Left ventricle myocardium superior (tissue), 1 donor: Measurements from ENCODE around the gene CCBE1. TPM values are rescaled to one million over a fixed set of nuclear protein-coding genes. Genes with fewer than 3 reads are reported as not detected.
"Not testable (repeated sequence)": the region's sequence is repeated elsewhere in the genome, so short reads cannot be mapped to it uniquely, and the experiment has no call there.

Experiments used
- ATAC-seq: fragments of 200-7000 bp; cut with Tn5 transposase; one replicate; pipeline ENCODE4 v1.9.1; 2020; ENCODE audit warnings: mild to moderate bottlenecking, moderate library complexity
- DNase-seq: peaks from one replicate; pipeline ENCODE4 v3.0.0-alpha.2; 2020
- intact Hi-C: fragments of 100-400 bp; cut with micrococcal nuclease; formaldehyde crosslinking; loops from one replicate; pipeline ENCODE4 v1.11.0; 2022
- long read RNA-seq: library from polyadenylated mRNA; unstranded; transcript quantifications from one replicate; pipeline ENCODE4 v2.0.0, GENCODE V29; 2021
- total RNA-seq: library from RNA; stranded (reverse); fragmentation: NEBNext Ultra II Directional; extraction: Animal tissue kit (Norgen Biotek cat#: 25700); gene quantifications from one replicate; pipeline ENCODE4 v1.2.1, GENCODE V29; 2021
- donor health status: DM: no; HTN: yes; CAD: no; lungs with severe emphysema.

Gene CCBE1
- total RNA-seq = 0.92 TPM
- long read RNA-seq, full-length matches to known transcripts = 1 of 1 reads
- long read RNA-seq, partial matches to known transcripts = 0 of 1 reads
- long read RNA-seq, other reads (novel, unspliced or antisense) = 0 of 1 reads

GRCh38 chr18:59697236-59697932 lies at the start of gene CCBE1:
CCBE1 (minus strand) TSS chr18:59697423.
- DNase-seq (peak; percentile 86), ATAC-seq (peak; percentile 94)
- intact Hi-C loops = no loop called here

- ATAC-seq (no peak), DNase-seq (no peak)
- intact Hi-C loops = no loop called here
Measured at GRCh38 chr18:59744271-59744721, 47.1 kb upstream of the CCBE1 start.

GRCh38 chr18:59743566-59743965 lies 46.3 kb upstream of the CCBE1 start:
- DNase-seq (no peak), ATAC-seq (no peak)
- intact Hi-C loops = no loop called here

- DNase-seq = peak; percentile 29
- intact Hi-C loops = no loop called here
- peak; percentile 98 for ATAC-seq
Measured at GRCh38 chr18:59742325-59743111, 45.3 kb upstream of the CCBE1 start.

GRCh38 chr18:59740141-59740540 lies 42.9 kb upstream of the CCBE1 start:
- DNase-seq = no peak
- intact Hi-C loops = no loop called here
- no peak for ATAC-seq

GRCh38 chr18:59737776-59738300 lies 40.6 kb upstream of the CCBE1 start:
- no peak for DNase-seq
- intact Hi-C loops = no loop called here
- no peak for ATAC-seq

GRCh38 chr18:59737335-59737734 lies 40.1 kb upstream of the CCBE1 start:
- DNase-seq, ATAC-seq, intact Hi-C loops: not testable (repeated sequence)

- ATAC-seq (no peak), DNase-seq (no peak)
- intact Hi-C loops = no loop called here
Measured at GRCh38 chr18:59736061-59736460, 38.8 kb upstream of the CCBE1 start.

- DNase-seq (peak; percentile 55), ATAC-seq (peak; percentile 96)
- intact Hi-C loops = no loop called here
Measured at GRCh38 chr18:59735269-59735860, 38.1 kb upstream of the CCBE1 start.

- ATAC-seq (no peak), DNase-seq (no peak)
- intact Hi-C loops = no loop called here
Measured at GRCh38 chr18:59733421-59733820, 36.2 kb upstream of the CCBE1 start.

GRCh38 chr18:59730896-59731295 lies 33.7 kb upstream of the CCBE1 start:
- intact Hi-C loops = no loop called here
- ATAC-seq = no peak
- DNase-seq = no peak

GRCh38 chr18:59729781-59730180 lies 32.6 kb upstream of the CCBE1 start:
- no peak for ATAC-seq
- no peak for DNase-seq
- intact Hi-C loops = no loop called here

GRCh38 chr18:59728816-59729215 lies 31.6 kb upstream of the CCBE1 start:
- DNase-seq (no peak), ATAC-seq (no peak)
- intact Hi-C loops = no loop called here

- intact Hi-C loops = no loop called here
- DNase-seq (no peak), ATAC-seq (no peak)
Measured at GRCh38 chr18:59725142-59725541, 27.9 kb upstream of the CCBE1 start.

- ATAC-seq = no peak
- intact Hi-C loops = no loop called here
- no peak for DNase-seq
Measured at GRCh38 chr18:59724103-59724502, 26.9 kb upstream of the CCBE1 start.

GRCh38 chr18:59721931-59722330 lies 24.7 kb upstream of the CCBE1 start:
- intact Hi-C loops = no loop called here
- ATAC-seq (no peak), DNase-seq (no peak)

GRCh38 chr18:59721211-59721610 lies 24.0 kb upstream of the CCBE1 start:
- intact Hi-C loops = no loop called here
- DNase-seq = no peak
- ATAC-seq = no peak

- no peak for ATAC-seq
- DNase-seq = no peak
- intact Hi-C loops = no loop called here
Measured at GRCh38 chr18:59719544-59720181, 22.4 kb upstream of the CCBE1 start.

GRCh38 chr18:59718464-59719157 lies 21.4 kb upstream of the CCBE1 start:
- ATAC-seq = no peak
- intact Hi-C loops = no loop called here
- no peak for DNase-seq
